Common myeloid progenitor, CD34-positive (primary cell): Measurements from ENCODE around the gene SETD5.

Source experiments
- CTCF ChIA-PET: fragments of 350-600 bp; sonication (Branson Sonifier 250); formaldehyde crosslinking; loops from one replicate; lab custom pipeline; 2021; ENCODE audit warnings: antibody characterized with exemption; lab: Charles Lee
- POLR2A ChIA-PET: fragments of 350-600 bp; sonication (Branson Sonifier 250); formaldehyde crosslinking; loops from one replicate; lab custom pipeline; 2021; ENCODE audit warnings: antibody characterized with exemption; lab: Charles Lee
- DNase-seq, 3 donors: peaks; one replicate each; pipeline versions ENCODE4 v3.0.0 to v3.0.0-alpha.2; 2013
- H3K27ac ChIP-seq, 2 experiments: 1 replicate in 1 of 2; 2 replicates in 1 of 2; pipeline ENCODE4 v1.7.0; 2013; ENCODE audit warnings: inconsistent platforms in 2 of 2, low read length in 2 of 2, mild to moderate bottlenecking in 2 of 2, low read depth in 1 of 2, moderate library complexity in 1 of 2; ENCODE audit not compliant: severe bottlenecking in 2 of 2, insufficient read depth in 1 of 2, poor library complexity in 1 of 2
- H3K27me3 ChIP-seq, 5 experiments: replicated peaks in 2 of 5; 1 replicate in 3 of 5; 2 replicates in 2 of 5; pipeline versions ENCODE4 v1.6.1 to v1.7.0; 2013; ENCODE audit warnings: low read length in 4 of 5, mild to moderate bottlenecking in 2 of 5, moderate library complexity in 2 of 5, inconsistent platforms in 1 of 5; ENCODE audit not compliant: insufficient read depth in 5 of 5, control insufficient read depth in 4 of 5
- H3K36me3 ChIP-seq, 4 experiments: 1 replicate in 2 of 4; 2 replicates in 2 of 4; pipeline versions ENCODE4 v1.6.1 to v1.7.0; 2013; ENCODE audit warnings: low read length in 3 of 4, control low read depth in 1 of 4, mild to moderate bottlenecking in 1 of 4; ENCODE audit not compliant: control insufficient read depth in 4 of 4, insufficient read depth in 4 of 4
- H3K4me1 ChIP-seq, 4 experiments: 1 replicate in 3 of 4; 2 replicates in 1 of 4; pipeline versions ENCODE4 v1.6.1 to v1.7.1; 2013; ENCODE audit warnings: low read length in 3 of 4, mild to moderate bottlenecking in 3 of 4, control low read depth in 1 of 4, inconsistent platforms in 1 of 4, moderate library complexity in 1 of 4; ENCODE audit not compliant: control insufficient read depth in 4 of 4, insufficient read depth in 4 of 4; ENCODE audit errors: control extremely low read depth in 1 of 4
- H3K4me3 ChIP-seq, 7 experiments: 1 replicate in 4 of 7; 2 replicates in 3 of 7; pipeline versions ENCODE4 v1.5.1 to v1.7.0; 2013; ENCODE audit warnings: mild to moderate bottlenecking in 7 of 7, low read length in 6 of 7, moderate library complexity in 6 of 7, inconsistent platforms in 2 of 7, low read depth in 2 of 7, control low read depth in 1 of 7; ENCODE audit not compliant: insufficient read depth in 4 of 7, control insufficient read depth in 1 of 7; ENCODE audit errors: extremely low read depth in 1 of 7
- H3K9me3 ChIP-seq, 5 experiments: 1 replicate in 4 of 5; 2 replicates in 1 of 5; pipeline versions ENCODE4 v1.6.1 to v1.7.1; 2013; ENCODE audit warnings: low read length in 4 of 5, mild to moderate bottlenecking in 2 of 5, inconsistent platforms in 1 of 5, low read depth in 1 of 5, moderate library complexity in 1 of 5; ENCODE audit not compliant: control insufficient read depth in 4 of 5, insufficient read depth in 2 of 5; ENCODE audit errors: control extremely low read depth in 1 of 5
- WGBS: methylation state at CpG from one replicate; pipeline ENCODE4 v1.1.5; 2013; ENCODE audit not compliant: insufficient coverage; 5-methylcytosine and 5-hydroxymethylcytosine counted together

SETD5 gene

DNA sequence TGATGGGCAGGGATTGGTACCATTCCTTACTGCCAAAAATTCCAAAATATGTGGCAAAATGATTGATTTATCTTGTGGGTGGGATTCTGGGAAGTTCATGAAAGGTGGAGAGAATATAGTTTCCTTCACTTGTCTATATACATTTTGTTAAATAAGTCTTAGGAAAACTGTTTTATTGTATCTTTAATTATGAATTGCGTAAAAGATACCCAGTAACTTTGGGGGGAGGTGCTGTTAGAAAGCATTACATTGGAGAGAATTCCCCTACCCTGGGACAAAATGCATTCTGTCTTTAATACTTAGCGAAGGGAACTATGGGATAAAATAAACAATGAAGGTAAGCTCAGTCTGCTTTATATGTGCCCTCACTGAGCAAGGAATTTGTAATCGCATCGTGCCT is 4.6 kb downstream of the SETD5 start:
- 100% methylated on average over 2 of the region's 4 CpGs for WGBS
- Histone ChIP-seq H3K27ac (peak overlapping the region in 1 of 2 experiments; percentile 35), H3K27me3 (no peaks in the 10 kb centered on the region), H3K4me3 (no peak overlapping the region), H3K4me1 (peaks cover 19 to 62% (median 46%) of the 10 kb centered on the region in 4 experiments), H3K9me3 (no peaks in the 10 kb centered on the region), H3K36me3 (no peaks in the 10 kb centered on the region)
- ChIA-PET POLR2A (no interaction called here), CTCF (interaction anchor here (1.6 to 2.8 kb wide), 2 partner anchors 8 to 11 kb away, joined by 6 to 10 read pairs; no protein-coding TSS in a partner anchor)
- DNase-seq = no peak

DNA sequence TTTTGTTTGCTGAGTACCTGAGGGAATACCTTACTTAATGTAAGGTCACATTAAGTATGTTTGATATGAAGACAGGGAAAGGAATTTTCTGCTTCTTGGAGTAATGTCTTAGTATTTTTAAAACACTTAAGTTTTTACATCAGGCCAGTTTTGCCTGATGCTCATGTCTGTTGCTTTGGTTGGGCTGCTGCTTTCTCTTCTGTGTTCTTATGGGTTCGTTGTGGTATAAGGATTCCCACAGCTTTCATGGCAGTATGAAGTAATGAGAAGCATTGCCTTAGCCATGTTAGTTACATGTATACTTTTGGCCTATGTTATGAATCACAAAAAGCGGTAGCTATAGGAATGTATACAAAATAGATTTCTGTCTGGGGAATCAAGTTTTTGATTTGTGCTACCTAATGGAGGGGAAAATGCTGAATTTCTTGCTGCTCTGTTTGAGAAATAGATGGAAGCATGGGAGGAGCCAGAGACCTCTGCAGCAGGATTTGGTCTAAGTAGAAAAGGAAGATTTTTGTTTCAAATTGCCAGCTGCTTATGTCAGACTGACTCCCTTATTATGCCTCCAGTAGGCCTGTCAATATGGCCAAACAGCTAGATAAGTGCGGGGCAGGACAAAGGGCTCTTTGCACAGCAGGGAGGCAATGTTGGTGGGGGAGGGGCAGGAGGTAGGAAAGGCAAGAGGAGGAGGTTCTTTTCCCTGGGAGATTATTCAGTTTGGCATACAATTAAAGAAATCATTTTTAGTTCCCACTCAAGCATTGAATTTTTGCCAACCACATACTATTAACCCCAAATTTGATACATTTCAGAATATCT is 5.2 kb downstream of the SETD5 start:
- Histone ChIP-seq H3K4me1 (peaks cover 19 to 62% (median 46%) of the 10 kb centered on the region in 4 experiments), H3K36me3 (no peaks in the 10 kb centered on the region), H3K27me3 (no peaks in the 10 kb centered on the region), H3K4me3 (no peak overlapping the region), H3K9me3 (no peaks in the 10 kb centered on the region), H3K27ac (peak overlapping the region in 1 of 2 experiments; percentile 35)
- CTCF ChIA-PET = interaction anchor here (1.1 to 2.8 kb wide), 4 partner anchors 8 to 22 kb away, joined by 3 to 10 read pairs (median 5); no protein-coding TSS in a partner anchor
- 100% methylated on average over 2 of the region's 3 CpGs for WGBS
- POLR2A ChIA-PET = no interaction called here
- no peak for DNase-seq

DNA sequence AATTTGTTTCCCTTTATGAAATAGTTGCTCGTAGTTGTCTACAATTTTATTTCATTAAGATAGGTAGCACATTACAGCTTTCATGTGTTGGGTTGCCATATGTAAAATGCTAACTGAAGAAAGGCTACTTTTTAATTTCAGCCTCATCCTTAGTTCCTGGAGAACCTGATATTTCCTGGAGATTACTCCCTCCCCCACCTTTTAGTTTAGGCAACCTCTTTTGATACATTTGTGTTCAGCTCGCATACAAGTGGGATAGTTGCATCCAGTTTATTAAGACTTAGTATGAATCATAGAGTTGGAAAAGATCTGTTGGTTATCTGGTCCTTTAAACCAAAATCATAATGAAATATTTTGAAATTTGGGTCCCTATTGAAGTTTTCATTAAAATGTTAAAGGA is 6.0 kb downstream of the SETD5 start:
- ChIA-PET POLR2A (no interaction called here), CTCF (interaction anchor here (1.1 to 2.8 kb wide), 4 partner anchors 9 to 21 kb away, joined by 3 to 10 read pairs (median 7); no protein-coding TSS in a partner anchor)
- Histone ChIP-seq H3K9me3 (no peaks in the 10 kb centered on the region), H3K36me3 (no peaks in the 10 kb centered on the region), H3K27ac (peak overlapping the region in 1 of 2 experiments; percentile 30), H3K4me3 (no peak overlapping the region), H3K4me1 (peaks cover 19 to 60% (median 44%) of the 10 kb centered on the region in 4 experiments), H3K27me3 (no peaks in the 10 kb centered on the region)
- DNase-seq = no peak
- no CpG with 5 or more reads among the region's 2 CpGs for WGBS

DNA sequence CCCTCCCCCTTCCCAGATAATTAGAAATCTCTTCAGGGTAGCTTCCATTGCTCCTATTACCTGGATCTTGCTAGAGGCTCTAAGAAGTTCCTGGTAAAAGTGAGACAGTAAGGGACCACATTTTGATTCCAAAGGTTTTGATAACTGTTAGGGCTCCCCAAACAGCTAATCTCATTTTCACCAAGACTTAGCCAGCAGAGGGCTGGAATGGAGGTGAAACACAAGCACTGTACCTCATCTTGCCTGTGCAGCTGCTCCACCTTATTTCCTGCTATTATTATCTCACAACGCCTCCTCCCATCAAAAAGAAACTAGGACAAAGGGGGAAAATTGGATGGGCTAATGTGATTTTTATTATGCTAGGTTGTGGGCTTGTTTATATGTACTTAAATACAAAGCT is 7.3 kb downstream of the SETD5 start:
- peak in 2 of 3 donors; percentile 28 to 49 for DNase-seq
- peaks cover 9 to 49% (median 37%) of the 10 kb centered on the region in 4 experiments for H3K4me1 ChIP-seq
- H3K4me3 ChIP-seq = no peak overlapping the region
- ChIA-PET CTCF (interaction anchor here (1.0 to 2.8 kb wide), 12 partner anchors 8 to 51 kb away, joined by 4 to 10 read pairs (median 6); partner anchors contain the start of gene THUMPD3), POLR2A (interaction anchor here (1.6 kb wide), 1 partner anchor 8 kb away, joined by 7 read pairs; no protein-coding TSS in a partner anchor)
- no peaks in the 10 kb centered on the region for H3K27me3 ChIP-seq
- H3K27ac ChIP-seq = no peak overlapping the region
- no CpG with 5 or more reads among the region's 1 CpG for WGBS
- no peaks in the 10 kb centered on the region for H3K9me3 ChIP-seq
- H3K36me3 ChIP-seq = peaks cover 0 to 3% (median 0%) of the 10 kb centered on the region in 4 experiments

DNA sequence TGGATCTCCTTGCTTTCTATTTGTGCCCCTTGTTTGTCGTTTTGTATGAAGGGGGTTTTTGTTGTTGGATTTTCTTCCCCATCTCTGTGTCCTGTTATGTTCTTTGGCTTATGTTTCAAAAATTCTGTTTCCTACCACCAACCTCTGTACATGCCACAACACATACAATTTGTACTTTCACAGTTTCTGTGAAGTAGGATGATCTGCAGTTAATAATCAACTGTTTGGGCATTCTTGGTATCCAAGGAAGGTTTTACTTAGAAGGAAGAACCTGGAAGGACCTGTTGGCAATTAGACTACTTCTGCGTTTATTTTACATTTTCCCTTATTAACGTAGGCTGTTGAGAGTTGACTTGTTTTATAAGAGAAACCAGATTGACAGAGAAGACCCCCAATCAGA is 8.3 kb downstream of the SETD5 start:
- peaks cover 6 to 46% (median 28%) of the 10 kb centered on the region in 4 experiments for H3K4me1 ChIP-seq
- H3K4me3 ChIP-seq = no peak overlapping the region
- H3K9me3 ChIP-seq = no peaks in the 10 kb centered on the region
- POLR2A ChIA-PET = interaction anchor here (1.6 kb wide), 1 partner anchor 9 kb away, joined by 7 read pairs; no protein-coding TSS in a partner anchor
- H3K27ac ChIP-seq = no peak overlapping the region
- CTCF ChIA-PET = interaction anchor here (1.1 to 2.3 kb wide), 8 partner anchors 10 to 42 kb away, joined by 4 to 10 read pairs (median 6); partner anchors contain the start of gene THUMPD3
- peaks cover 0 to 3% (median 0%) of the 10 kb centered on the region in 4 experiments for H3K36me3 ChIP-seq
- WGBS = no CpG with 5 or more reads among the region's 3 CpGs
- no peak for DNase-seq
- no peaks in the 10 kb centered on the region for H3K27me3 ChIP-seq

DNA sequence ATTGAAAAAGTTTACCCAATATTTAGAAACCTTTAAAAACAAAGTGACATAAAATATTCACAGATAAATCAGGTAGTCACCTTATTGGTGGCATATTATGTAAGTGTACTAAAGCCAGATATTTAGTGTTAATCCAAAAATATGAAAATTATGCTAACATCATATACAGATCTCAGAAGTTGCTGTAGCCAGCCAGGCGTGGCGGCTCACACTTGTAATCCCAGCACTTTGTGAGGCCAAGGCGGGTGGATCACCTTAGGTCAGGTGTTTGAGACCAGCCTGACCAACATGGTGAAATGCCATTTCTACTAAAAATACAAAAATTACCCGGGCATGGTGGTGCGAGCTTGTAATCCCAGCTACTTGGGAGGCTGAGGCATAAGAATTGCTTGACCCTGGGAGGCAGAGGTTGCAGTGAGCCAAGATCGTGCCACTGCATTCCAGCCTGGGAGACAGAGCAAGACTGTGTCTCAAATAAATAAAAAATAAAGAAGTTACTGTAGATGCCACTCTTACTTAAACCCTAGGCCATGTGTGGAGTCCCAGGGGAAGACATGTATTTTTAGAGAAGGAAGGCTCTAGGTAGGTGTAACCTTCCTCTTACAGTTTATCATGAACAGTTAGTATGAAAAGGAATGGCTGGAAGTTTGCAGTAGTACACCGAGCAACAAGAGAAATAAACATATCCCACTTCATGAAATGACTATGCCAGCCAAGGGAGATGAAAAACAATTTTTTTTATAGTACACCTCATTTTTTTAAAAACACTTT is 9.6 kb downstream of the SETD5 start:
- POLR2A ChIA-PET = no interaction called here
- H3K9me3 ChIP-seq = no peaks in the 10 kb centered on the region
- no peak for DNase-seq
- WGBS = 100% methylated on average over 3 of the region's 7 CpGs
- H3K27ac ChIP-seq = no peak overlapping the region
- peaks cover 0 to 3% (median 0%) of the 10 kb centered on the region in 4 experiments for H3K36me3 ChIP-seq
- H3K4me3 ChIP-seq = no peak overlapping the region
- no peaks in the 10 kb centered on the region for H3K27me3 ChIP-seq
- peaks cover 6 to 40% (median 18%) of the 10 kb centered on the region in 4 experiments for H3K4me1 ChIP-seq
- CTCF ChIA-PET = interaction anchor here (0.7 kb wide), 1 partner anchor 55 kb away, joined by 3 read pairs; no protein-coding TSS in a partner anchor
